GM19240 (cell line): Measurements from ENCODE around the gene PDHB.
A peak's percentile ranks its signal among the peaks of the same experiment; 100 is the strongest.
"Not testable (repeated sequence)": the region's sequence is repeated elsewhere in the genome, so short reads cannot be mapped to it uniquely, and the experiment has no call there.

Experiments
- DNase-seq: peaks from one replicate; pipeline ENCODE4 v3.0.0; 2011; ENCODE audit warnings: low spot score; ENCODE audit not compliant: insufficient read length

The PDHB gene

GRCh38 chr3:58440996-58441355 is 7.3 kb upstream of the PDHB start:
- not testable (repeated sequence) for DNase-seq

DNA sequence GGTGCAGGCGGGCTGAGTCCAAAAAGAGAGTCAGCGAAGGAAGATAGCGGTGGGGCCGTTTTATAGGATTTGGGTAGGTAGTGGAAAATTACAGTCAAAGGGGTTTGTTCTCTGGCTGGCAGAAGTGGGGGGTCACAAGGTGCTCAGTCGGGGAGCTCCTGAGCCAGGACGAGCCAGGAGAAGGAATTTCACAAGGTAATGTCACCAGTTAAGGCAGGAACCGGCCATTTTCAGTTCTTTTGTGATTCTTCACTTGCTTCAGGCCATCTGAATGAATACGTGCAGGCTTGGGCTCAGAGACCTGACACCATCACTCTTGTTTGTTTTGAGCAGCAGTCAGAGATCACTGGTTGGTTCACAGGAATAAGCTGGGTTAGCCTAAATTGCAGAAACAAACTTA is 3.6 kb upstream of the PDHB start:
- DNase-seq, result not testable (repeated sequence)

DNA sequence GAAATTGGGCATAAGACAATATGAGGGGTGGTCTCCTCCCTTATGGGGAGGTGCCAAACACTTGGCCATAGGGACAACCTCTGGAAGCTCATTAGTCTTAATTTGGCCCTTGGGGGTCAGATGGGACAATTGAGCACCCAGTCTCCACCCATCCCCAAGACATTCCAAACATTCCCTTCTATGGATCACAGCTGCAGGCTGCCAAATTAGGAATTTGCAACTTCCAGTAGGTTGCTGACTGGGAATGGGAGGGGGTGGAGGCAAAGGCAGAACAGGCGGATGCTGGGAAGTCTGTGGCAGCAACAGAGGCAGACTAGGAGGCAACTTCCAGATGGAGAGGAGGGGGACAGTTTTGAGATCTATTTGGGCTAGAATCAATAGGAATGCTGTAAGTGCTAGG is 1.4 kb upstream of the PDHB start:
- DNase-seq, result no peak

GRCh38 chr3:58434511-58434910 is 879 bp upstream of the PDHB start:
- no peak for DNase-seq

- DNase-seq, result no peak
Observed at GRCh38 chr3:58434168-58434504, 504 bp upstream of the PDHB start.

- DNase-seq, result no peak
Observed at GRCh38 chr3:58432905-58433304, 727 bp downstream of the PDHB start.

- peak; percentile 14 for DNase-seq
Observed at GRCh38 chr3:58429657-58430056, 4.0 kb downstream of the PDHB start.

- DNase-seq, result no peak
Observed at GRCh38 chr3:58427661-58428361, 5.8 kb downstream of the PDHB start.

DNA sequence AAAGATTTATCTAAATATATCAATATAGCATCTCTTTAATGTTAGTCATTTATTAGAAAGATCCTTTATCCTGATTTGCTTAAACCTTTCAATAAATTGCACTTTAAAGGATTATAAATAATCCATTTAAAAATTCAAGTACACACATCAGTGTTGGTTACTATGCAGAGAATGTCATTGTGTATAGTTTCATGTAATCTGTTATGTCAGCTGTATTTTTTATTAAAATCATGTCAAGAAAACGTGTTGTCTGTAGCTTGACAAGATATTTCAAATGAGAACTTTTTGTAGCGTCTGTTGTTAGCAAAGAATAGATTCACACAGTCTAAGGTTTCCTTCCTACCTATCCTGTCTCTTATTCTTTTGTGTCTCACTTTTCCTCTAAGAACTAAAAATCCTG is 7.8 kb downstream of the PDHB start:
- DNase-seq, result no peak

- no peak for DNase-seq
Observed at GRCh38 chr3:58424613-58425012, 9.0 kb downstream of the PDHB start.

DNA sequence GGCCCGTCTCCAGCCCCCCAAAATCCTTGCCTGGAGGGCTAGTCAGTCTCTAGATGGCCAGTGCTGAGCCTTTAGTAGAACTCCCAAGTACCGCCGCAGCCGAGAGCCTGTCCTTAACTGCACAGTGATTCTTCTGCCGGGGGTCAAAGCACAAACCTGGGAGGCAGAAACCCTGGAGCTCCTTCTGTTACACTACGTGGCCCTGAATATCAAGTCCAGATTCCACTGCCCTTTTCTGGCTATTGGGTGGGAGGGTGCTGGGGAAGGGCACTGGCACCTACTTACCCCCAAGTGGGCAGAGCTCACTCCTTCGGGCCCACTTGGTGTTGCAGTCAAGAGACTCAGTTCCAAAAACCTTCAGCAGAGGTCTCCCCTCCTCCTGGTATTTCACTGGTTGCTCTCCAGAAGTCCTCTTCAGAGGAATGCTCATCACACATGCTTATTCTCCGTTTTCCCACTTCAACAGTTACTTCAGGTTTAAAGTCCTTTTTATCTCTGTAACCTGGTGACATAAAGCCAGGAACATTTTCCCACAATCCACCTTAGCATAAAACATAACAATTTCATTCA is 10.8 kb downstream of the PDHB start:
- DNase-seq, result no peak

DNA sequence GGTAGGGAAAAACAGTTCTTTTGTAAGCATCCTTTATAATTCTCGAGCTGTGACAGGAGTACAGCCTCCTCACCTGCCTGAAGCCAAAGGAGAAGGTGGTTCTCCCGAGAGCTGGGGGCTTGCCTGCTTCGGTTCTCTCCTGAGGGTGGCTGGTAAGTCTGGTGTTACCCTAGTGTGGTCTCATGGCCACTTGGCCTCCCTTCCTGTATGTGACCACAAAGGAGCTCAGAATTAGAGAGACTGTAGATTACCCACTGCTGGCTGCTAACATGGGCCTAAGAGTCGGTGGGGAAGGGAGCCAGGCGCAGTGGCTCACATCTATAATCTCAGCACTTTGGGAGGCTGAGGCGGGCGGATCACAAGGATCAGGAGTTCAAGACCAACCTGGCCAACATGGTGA is 12.6 kb downstream of the PDHB start:
- no peak for DNase-seq

DNA sequence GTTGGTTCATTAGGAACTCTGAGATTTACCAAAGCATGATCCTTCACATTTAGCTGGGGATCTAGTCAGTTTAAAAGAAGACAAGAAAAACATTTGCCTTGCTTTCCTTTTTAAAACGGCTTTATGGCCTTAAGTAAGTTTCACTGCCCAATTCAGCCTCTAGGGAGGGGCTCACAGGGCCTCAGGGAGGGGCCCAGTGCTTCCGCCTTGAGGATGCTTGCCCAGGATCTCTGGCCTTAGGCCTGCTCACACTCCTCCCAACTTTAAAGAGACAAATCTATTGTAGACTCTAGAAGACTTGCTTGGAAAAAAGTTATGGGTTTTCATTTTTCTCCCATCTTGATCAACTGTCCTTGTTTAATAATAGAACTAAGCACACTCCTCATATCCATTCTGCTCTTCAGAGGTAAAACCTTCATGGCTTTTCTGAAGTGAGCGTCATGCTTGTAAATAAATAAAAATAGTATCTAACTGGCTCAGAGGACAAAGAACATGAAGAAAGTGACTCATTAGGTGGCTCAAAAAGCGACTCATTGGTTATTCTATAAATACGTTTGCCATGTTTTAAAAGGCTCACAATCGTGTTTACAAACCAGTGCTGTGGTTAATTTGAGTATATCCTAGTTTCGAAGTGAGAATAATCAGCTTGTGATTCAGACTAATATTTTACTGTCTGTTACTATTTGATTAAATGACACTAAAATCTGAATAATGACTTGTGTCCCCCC is 13.7 kb downstream of the PDHB start:
- DNase-seq, result no peak

GRCh38 chr3:58418227-58418626 is 15.4 kb downstream of the PDHB start:
- no peak for DNase-seq

- no peak for DNase-seq
Observed at GRCh38 chr3:58417075-58417474, 16.6 kb downstream of the PDHB start.

DNA sequence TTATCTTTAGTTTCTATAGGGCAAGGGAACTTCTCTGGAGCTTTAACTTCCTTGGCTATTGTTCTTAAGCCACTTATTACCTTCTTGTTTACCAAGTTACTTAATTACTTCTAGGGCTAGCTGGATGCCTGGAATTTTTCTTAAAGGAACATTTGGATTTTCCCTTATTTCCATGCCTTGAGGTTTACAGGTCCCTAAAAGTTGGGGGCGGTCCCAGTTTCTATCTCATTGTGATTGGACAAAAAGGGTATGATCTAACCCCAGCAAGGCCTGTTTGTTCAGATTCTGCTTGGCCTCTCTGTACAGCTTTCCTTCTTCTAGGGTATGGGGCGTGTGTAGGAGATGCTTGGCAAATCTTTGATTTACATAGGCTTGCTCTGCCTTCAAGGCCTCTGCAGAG is 17.4 kb downstream of the PDHB start:
- no peak for DNase-seq

DNA sequence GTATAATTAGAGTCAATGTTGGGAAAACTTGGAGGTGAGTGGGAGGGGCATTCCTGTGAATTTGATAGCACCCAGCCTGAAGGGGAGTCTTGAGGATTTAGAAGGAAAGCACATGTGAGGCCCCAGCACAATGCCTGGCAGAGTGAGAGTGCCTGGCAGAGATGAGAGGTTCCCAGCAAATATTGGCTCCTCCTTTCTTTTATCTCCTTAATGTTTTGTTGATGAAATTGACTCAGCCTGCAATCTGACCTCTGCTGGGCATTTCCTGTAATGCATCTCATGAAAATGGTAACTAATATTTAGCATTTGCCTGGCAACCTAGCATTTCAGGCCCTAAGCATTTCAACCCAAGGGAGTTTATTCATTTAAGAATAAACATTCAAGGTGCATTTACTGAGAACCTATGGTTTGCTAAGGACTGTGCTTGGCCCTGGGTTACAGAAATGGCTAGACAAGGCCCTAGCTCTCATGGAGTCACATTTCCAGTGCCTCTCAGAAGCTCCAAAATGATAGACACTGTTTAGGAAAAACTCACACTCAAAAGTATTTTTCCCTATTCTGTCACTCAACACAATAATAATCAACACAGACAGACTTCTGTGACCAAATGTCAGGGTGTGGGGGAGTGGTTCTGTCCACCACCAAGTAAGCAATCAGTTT is 19.0 kb downstream of the PDHB start:
- no peak for DNase-seq

DNA sequence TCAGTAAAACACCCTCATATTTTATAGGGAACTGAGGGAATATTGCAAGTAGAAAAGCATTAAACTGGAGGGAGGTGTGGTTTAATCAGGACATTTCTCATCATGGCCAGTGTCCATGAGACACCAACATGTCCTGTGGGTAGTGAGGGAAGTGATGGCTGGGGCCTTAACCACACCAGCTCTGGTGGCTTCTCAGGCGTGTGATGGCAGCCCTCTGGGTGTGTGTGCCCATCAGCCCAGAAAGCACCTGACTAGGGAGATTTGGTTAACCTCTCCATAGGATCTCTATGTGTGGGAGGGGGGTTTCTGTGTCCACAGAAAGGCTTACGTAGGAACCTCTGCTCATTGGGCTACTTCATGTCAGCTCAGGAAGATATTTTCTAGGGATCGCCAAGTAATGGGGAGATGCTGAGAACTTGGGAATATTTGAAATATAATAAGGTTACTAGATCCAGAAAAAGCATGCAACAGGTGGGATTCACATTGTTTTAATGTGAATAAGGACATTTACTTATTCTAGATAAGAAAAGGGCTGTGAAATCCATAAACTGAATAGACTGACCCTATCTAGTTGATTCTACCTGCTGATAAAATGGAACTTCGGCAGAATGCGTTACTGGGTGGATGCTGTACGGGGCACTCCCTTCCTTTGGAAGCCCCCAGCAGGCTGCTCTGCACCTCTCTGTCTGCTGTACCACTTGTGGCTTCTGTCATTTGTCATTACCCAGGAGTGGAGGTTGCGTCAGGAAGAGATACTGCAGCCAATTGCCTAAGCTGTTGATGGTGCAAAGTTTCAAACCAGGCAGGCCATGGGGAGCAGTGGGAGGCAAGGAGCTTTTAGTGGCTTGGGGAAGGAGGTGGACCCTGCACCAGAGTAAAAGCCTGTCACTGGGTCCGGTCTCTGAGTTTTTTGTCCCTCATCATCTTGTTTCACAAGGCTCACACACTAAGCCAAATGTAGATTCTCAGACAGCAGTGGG is 21.5 kb downstream of the PDHB start:
- no peak for DNase-seq

GRCh38 chr3:58411036-58411435 is 22.6 kb downstream of the PDHB start:
- DNase-seq, result no peak

DNA sequence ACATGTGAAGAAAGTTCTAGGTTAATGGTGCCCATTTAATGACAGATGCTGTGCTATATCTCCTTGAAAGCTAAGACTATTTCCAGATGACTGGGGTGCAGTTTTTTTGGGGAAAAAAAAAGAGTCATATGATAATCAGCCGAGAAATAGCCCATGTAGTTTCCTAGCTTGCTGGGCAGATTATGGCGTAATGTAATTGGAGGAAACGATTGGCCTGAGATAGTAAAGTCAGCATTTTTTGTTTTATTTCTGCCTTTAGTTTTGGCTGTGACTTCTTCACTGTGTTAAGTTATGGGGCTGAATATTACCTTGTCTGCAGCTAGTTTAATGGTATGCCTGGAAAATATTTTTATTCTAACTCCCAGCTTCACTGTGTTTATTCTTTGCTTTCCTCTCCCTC is 24.0 kb downstream of the PDHB start:
- DNase-seq, result no peak

GRCh38 chr3:58408906-58409305 is 24.7 kb downstream of the PDHB start:
- no peak for DNase-seq
